WTC11 (cell line): ENCODE results near the gene PWP2. TPM values are rescaled to one million over a fixed set of nuclear protein-coding genes. Genes with fewer than 3 reads are reported as not detected.
A peak's percentile ranks its signal among the peaks of the same experiment; 100 is the strongest.
"Not testable (repeated sequence)": the region's sequence is repeated elsewhere in the genome, so short reads cannot be mapped to it uniquely, and the experiment has no call there.

Source experiments
- ATAC-seq: fragments of 200-7000 bp; cut with Tn5 transposase; 2 replicates; pipeline ENCODE4 v1.10.0; 2021; ENCODE audit warnings: mild to moderate bottlenecking, moderate library complexity
- CTCF ChIA-PET: fragments of 300-600 bp; sonication (Branson Sonifier 250); formaldehyde crosslinking; loops from one replicate; lab custom pipeline; 2021; ENCODE audit warnings: antibody characterized with exemption; lab: Charles Lee
- POLR2A ChIA-PET: fragments of 350-600 bp; sonication (Branson Sonifier 250); formaldehyde crosslinking; loops from one replicate; lab custom pipeline; 2021; ENCODE audit warnings: antibody characterized with exemption; lab: Charles Lee
- DNase-seq: peaks from one replicate; pipeline ENCODE4 v3.0.0; 2021; ENCODE audit warnings: low spot score
- H3K27ac Mint-ChIP-seq: 2 replicates; pipeline ENCODE4 v1.8.0; 2021; ENCODE audit warnings: mixed read lengths
- H3K27me3 Mint-ChIP-seq: 2 replicates; pipeline ENCODE4 v1.8.0; 2021; ENCODE audit warnings: low read depth, mild to moderate bottlenecking, moderate library complexity, mixed read lengths
- H3K36me3 Mint-ChIP-seq: 2 replicates; pipeline ENCODE4 v1.8.0; 2021; ENCODE audit warnings: mixed read lengths
- H3K4me1 Mint-ChIP-seq: 2 replicates; pipeline ENCODE4 v1.8.0; 2022; ENCODE audit warnings: mixed read lengths
- H3K4me3 Mint-ChIP-seq: 2 replicates; pipeline ENCODE4 v1.8.0; 2021; ENCODE audit warnings: mild to moderate bottlenecking, moderate library complexity, mixed read lengths
- H3K9me3 Mint-ChIP-seq: 2 replicates; pipeline ENCODE4 v1.8.0; 2021; ENCODE audit warnings: mixed read lengths
- total RNA-seq: library from RNA; stranded (reverse); gene quantifications from 3 replicates; pipeline ENCODE4 v1.2.3, GENCODE V29; 2021

The PWP2 gene
- total RNA-seq, 1 experiment from 2014 or later = 41.6 TPM

DNA sequence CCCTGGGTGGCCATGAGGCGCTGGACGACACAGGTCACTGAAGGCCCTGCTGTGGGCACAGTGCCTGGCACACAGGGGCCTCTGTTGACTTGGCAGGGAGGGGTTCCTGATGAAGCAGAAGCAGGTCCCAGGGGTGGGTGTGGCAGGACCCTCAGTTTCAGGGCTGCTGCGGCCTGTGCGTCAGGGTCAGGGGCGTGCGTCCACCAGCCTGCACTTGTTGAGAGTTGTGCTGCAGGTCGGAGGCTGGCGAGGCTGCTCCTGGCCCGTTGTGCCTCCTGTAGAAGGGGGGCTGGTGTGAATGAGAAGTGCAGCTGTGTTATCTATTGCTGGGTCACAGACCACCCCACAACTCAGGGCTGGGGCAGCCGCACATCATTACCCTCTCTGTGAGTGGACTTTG, 35.3 kb downstream of the PWP2 start:
- POLR2A ChIA-PET, H3K4me3 Mint-ChIP-seq, H3K27me3 Mint-ChIP-seq, ATAC-seq, H3K27ac Mint-ChIP-seq, DNase-seq, CTCF ChIA-PET, H3K36me3 Mint-ChIP-seq, H3K4me1 Mint-ChIP-seq, H3K9me3 Mint-ChIP-seq: not testable (repeated sequence)

DNA sequence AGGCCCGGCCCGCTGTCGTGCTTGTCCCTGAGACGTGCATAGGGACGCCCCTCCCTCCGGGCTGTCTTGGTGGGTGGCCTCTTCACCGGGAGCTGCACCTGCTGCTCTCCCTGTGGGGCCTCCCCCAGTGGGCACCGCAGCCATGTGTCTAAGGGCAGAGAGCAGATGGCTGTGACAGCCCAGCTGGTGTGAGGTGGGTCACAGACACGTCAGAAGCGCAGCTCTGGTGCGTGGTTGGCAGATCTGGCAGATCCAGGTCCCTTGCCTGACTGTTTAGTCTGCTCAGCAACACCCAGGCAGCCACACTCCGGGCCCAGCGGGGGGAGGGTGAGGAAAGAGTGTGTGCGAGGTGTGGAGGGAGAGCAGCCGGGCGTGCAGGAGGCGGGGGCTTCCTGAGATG, 36.2 kb downstream of the PWP2 start:
- H3K9me3 Mint-ChIP-seq, H3K4me1 Mint-ChIP-seq, CTCF ChIA-PET, DNase-seq, H3K4me3 Mint-ChIP-seq, H3K36me3 Mint-ChIP-seq, H3K27ac Mint-ChIP-seq, POLR2A ChIA-PET, H3K27me3 Mint-ChIP-seq, ATAC-seq: not testable (repeated sequence)

DNA sequence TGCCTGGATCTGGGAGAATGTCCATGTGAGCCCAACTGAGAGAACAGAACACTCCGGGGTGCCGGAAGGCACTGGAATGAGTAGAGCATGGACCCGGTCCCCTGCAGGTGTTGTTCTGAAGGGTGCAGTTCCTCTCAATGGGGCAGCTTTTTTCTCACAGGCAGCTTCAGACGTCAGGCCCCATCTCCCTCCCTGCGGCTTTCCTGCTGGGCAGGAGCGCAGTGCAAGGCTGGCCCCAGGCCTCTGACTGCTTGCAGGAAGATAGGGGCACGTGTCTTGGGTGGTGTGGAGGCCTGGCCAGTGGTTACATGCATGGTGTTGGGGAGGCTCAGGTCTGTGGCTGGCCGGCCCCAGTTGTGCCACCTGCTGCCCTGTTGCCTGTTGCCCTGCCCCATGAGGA, 36.8 kb downstream of the PWP2 start:
- H3K4me3 Mint-ChIP-seq, POLR2A ChIA-PET, CTCF ChIA-PET, ATAC-seq, H3K9me3 Mint-ChIP-seq, H3K27me3 Mint-ChIP-seq, H3K4me1 Mint-ChIP-seq, H3K27ac Mint-ChIP-seq, DNase-seq, H3K36me3 Mint-ChIP-seq: not testable (repeated sequence)

DNA sequence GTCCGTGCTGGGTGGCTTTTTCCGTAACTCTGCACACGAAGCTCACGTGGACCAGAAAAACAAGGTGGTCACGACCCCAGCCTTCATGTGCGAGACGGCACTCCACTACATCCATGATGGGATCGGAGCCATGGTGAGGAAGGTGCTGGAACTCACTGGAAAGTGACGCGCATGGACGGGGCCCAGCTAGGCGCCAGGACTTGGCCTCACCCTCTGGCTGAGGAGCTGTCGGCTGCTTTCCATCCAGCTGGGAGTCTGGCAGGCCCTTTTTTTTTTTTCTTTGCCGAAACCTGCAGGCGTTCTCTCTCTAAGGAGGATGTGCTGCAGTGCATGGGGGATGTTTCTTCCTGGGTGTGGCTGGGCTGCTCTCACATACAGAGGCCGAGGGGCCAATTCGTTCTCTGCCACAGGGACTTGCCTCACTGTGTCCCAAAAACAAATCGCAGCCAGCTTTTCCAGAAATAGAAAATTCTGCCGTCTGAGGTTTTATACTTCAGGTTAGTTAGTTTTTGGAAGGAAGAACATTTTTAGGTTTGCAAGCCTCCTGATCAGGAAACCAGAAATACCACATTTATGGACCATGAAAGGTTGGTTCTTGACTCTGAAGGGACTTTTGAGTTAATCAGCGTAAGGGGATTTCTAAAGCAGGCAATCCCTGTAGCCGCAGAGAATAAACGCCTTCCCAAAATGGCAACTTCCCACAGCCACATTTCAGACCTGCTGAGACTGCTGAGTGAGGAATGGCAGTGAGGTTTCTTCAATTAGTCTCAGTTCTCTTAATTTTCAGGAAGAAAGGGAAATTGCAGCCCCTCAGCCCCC, 37.8 kb downstream of the PWP2 start:
- ATAC-seq, DNase-seq, H3K9me3 Mint-ChIP-seq, H3K4me3 Mint-ChIP-seq, CTCF ChIA-PET, H3K36me3 Mint-ChIP-seq, H3K27ac Mint-ChIP-seq, H3K4me1 Mint-ChIP-seq, H3K27me3 Mint-ChIP-seq, POLR2A ChIA-PET: not testable (repeated sequence)

- H3K4me3 Mint-ChIP-seq, H3K36me3 Mint-ChIP-seq, H3K27ac Mint-ChIP-seq, H3K4me1 Mint-ChIP-seq, DNase-seq, H3K27me3 Mint-ChIP-seq, H3K9me3 Mint-ChIP-seq, CTCF ChIA-PET, POLR2A ChIA-PET, ATAC-seq: not testable (repeated sequence)
Observed at GRCh38 chr21:44145616-44146015, 38.4 kb downstream of the PWP2 start.

DNA sequence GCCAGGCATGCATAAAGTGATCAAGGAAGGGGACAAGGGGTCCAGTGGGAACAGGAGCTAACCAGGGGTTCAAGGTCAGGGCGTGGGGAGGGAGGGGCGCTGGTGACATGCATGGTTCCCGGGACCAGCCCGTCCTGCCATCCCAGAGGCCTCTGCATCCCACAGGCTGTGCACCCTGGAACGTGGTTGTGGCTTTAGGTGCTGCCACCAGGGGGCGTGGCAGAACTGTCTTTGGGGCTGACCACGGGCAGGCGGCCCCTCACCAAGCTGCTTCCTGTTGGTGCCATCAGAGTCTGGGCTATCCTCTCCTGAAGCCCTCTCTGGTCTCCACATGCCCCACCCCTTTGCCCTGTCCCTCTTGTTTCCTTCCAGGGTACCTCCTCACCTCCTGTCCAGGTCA, 39.9 kb downstream of the PWP2 start:
- H3K4me1 Mint-ChIP-seq, DNase-seq, H3K9me3 Mint-ChIP-seq, H3K4me3 Mint-ChIP-seq, CTCF ChIA-PET, POLR2A ChIA-PET, H3K36me3 Mint-ChIP-seq, H3K27ac Mint-ChIP-seq, H3K27me3 Mint-ChIP-seq: not testable (repeated sequence)
- ATAC-seq = peak; percentile 76

DNA sequence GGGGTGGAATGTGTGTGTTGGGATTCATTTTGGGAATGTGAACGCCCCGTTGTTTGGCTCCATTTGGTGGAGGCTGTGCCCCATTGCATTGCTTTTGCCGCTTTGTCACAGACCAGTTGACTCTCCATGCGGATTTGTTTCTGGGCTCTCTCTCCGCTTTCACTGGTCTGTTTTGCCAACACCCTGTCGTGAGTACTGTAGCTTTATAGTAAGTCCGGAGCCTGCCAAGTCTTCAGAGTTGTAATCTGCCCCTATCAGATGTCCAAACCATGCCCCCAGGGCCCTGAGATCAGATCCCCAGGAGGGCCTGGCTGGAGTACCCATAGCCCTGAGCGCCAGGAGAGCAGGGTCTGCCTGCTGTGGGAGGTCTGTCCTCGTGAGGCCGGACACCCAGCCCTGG, 43.1 kb downstream of the PWP2 start:
- H3K4me3 Mint-ChIP-seq, H3K9me3 Mint-ChIP-seq, DNase-seq, H3K36me3 Mint-ChIP-seq, POLR2A ChIA-PET, H3K4me1 Mint-ChIP-seq, ATAC-seq, H3K27ac Mint-ChIP-seq, CTCF ChIA-PET, H3K27me3 Mint-ChIP-seq: not testable (repeated sequence)

DNA sequence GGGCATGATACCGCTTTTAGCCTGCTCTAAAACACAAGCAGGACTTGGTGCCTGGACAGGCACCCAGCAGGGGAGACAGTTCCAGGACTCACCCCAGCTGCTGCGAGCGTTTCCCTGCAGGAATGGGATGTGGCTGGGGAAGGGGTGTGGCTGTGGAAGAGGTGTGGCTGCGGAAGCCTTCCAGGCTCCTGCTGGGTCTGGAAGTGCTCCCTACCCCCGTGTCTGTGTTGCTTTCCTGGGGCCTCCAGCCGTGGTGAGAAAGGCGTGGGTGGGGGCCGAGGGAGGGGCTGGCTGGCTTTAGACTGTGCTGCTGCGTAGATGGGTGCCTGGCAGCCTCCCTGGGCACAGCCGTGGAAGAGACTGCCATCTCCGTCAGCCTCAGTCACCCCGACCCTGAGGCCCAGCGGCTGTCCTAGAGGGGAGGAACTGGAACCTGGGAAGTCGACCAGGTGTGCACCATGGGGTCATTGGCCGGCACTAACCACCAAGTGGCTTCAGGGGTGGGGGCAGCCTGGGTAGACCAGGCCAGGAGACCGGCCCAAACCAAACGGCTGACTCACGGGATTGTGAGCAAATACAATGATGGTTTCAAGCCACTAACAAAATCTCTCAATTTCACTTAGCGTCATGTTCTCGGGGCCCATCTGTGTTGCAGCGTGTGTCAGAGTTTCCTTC, 46.2 kb downstream of the PWP2 start:
- DNase-seq, POLR2A ChIA-PET, H3K4me1 Mint-ChIP-seq, H3K27me3 Mint-ChIP-seq, H3K9me3 Mint-ChIP-seq, H3K27ac Mint-ChIP-seq, H3K36me3 Mint-ChIP-seq, H3K4me3 Mint-ChIP-seq, CTCF ChIA-PET: not testable (repeated sequence)
- peak; percentile 48; the same call in 1 of the 2 replicates for ATAC-seq

DNA sequence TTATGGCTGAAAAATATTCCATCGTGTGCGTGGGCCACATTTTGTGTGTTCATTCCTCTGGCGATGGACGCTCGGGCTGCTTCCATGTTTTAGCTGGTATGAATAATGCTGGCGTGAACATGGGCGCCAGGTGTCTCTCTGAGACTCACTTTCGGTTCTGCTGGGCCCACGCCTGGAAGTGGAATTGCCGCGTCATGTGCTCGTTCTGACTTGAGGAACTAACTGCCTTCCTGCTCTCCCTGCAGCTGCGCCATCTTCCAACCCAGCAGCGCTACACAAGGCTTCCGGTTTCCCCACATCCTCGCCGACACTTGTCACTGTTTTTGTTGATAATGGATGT, 46.7 kb downstream of the PWP2 start:
- POLR2A ChIA-PET, H3K27ac Mint-ChIP-seq, DNase-seq, ATAC-seq, CTCF ChIA-PET, H3K9me3 Mint-ChIP-seq, H3K36me3 Mint-ChIP-seq, H3K4me1 Mint-ChIP-seq, H3K27me3 Mint-ChIP-seq, H3K4me3 Mint-ChIP-seq: not testable (repeated sequence)

DNA sequence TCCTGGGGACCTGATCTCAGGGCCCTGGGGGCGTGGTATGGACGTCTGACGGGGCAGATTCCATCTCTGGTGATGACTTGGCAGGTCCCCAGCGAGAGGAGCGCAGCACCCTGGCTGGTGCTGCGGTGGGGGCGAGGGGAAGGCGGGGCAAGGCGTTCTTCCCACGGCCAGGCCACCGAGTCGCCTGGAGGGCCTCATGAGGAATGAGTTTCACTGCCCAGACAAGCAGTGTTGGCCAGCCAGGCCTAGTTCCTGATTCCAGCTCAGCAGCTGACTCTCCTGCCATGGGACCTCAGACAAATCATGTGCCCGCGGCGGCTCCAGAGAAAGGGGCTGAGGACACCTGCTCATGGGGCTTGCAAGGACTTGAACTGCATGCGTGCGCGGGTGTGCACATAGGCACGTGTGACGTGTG, 47.6 kb downstream of the PWP2 start:
- ATAC-seq, H3K27me3 Mint-ChIP-seq, CTCF ChIA-PET, H3K4me3 Mint-ChIP-seq, H3K36me3 Mint-ChIP-seq, DNase-seq, H3K9me3 Mint-ChIP-seq, H3K27ac Mint-ChIP-seq, H3K4me1 Mint-ChIP-seq, POLR2A ChIA-PET: not testable (repeated sequence)

- ATAC-seq, H3K27ac Mint-ChIP-seq, H3K27me3 Mint-ChIP-seq, H3K9me3 Mint-ChIP-seq, DNase-seq, H3K36me3 Mint-ChIP-seq, POLR2A ChIA-PET, H3K4me3 Mint-ChIP-seq, CTCF ChIA-PET, H3K4me1 Mint-ChIP-seq: not testable (repeated sequence)
Observed at GRCh38 chr21:44155231-44155993, 48.2 kb downstream of the PWP2 start.

GRCh38 chr21:44155994-44156380, 48.8 kb downstream of the PWP2 start:
- H3K27ac Mint-ChIP-seq, H3K36me3 Mint-ChIP-seq, H3K9me3 Mint-ChIP-seq, POLR2A ChIA-PET, DNase-seq, ATAC-seq, CTCF ChIA-PET, H3K4me1 Mint-ChIP-seq, H3K4me3 Mint-ChIP-seq, H3K27me3 Mint-ChIP-seq: not testable (repeated sequence)
